A204.1 (cell line): ENCODE data around the gene SORCS2.

Experiments used
- FAIRE-seq: peaks from 2 replicates; lab custom pipeline; 2012; peaks lifted over from hg19 to GRCh38; lab: Jason Lieb, UNC

Gene SORCS2

DNA sequence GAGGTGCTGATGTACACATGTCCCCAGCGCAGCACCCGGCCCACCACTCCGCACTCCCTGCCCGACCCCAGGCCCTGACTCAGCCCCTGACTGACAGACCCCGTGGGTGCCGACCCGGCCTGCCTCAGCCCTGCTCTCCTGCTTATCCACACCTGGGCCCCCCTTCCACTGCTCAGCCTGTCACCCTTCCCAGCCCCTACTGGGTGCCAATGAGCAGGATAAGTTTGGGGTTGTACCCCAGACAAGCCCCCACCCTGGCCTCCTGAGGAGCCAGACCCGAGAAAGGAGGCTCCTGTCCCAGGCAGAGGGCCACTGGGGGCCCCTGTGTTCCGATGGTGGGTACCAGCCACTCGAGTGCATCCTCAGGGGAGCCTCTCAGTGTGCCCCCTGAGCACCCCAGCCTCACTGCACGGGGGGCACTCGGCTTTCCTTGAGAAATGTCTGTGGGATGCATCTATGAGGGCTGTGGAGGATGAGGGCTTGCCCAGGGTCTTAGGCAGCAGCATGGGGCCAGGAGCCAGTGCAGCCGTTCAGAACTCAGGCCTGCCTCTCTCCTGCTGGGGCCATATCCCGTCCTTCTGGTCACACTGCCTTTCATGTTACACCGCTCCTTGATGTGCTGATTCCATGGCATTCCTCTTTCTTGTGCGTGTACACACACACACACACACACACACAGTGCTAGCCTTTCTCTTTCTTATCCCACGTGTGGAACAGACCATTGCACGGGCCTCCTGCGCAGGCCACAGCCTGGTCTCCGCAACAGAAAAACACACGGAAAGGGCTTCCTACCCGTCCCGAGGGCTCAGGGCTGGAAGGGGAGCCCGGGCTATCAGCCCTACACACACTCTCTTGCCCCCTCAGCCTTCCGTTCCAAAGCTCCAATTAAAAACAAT lies 462.5 kb downstream of the SORCS2 start:
- no peak for FAIRE-seq

GRCh38 chr4:7655511-7656243 lies 463.3 kb downstream of the SORCS2 start:
- no peak for FAIRE-seq

GRCh38 chr4:7656244-7656800 lies 464.0 kb downstream of the SORCS2 start:
- no peak for FAIRE-seq

- FAIRE-seq: no peak
These were observed 465.4 kb downstream of the SORCS2 start for GRCh38 chr4:7657545-7658297.

DNA sequence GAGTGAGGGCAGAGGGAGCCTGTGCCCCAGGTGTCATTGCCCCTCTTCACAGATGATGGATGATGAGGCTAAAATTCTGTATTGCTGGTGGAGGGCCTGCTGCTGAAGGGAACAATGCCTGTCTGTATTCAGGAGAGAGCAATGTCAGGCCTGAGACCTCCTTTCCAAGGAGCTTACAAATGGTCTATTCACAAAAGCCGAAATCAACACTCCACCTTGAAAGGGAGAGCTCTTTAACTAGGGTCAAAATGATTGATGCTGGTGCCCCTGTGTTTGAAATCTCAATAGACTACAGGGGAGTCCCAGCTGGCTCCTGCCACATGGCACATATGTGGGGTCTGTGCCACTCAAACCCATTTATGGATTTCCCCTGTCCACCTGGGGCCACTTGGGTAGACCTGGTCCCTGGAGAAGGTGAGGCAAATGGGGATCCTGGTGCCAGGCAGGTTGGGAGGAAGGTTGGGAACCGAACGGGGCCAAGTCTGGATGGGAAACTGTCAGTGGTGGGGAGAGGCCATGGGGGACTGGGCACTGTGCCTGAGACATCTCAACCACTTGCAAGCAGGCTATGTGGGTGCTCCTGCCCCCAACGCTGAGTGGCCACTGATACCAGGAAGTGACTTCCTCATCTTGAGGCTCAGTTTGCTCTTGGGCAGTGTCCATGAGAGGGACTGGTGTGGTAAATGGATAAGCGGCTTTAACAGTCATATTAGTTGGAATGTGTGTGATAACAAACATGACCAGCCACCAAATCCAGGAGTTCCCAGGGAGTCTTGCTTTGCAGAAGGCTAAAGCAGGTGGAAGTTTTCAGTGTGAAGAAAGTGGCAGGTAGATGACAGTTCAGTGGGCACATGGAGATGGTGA lies 466.2 kb downstream of the SORCS2 start:
- FAIRE-seq: no peak

- no peak for FAIRE-seq
These were observed 467.3 kb downstream of the SORCS2 start for GRCh38 chr4:7659429-7660175.

GRCh38 chr4:7660176-7661039 lies 468.1 kb downstream of the SORCS2 start:
- no peak for FAIRE-seq

DNA sequence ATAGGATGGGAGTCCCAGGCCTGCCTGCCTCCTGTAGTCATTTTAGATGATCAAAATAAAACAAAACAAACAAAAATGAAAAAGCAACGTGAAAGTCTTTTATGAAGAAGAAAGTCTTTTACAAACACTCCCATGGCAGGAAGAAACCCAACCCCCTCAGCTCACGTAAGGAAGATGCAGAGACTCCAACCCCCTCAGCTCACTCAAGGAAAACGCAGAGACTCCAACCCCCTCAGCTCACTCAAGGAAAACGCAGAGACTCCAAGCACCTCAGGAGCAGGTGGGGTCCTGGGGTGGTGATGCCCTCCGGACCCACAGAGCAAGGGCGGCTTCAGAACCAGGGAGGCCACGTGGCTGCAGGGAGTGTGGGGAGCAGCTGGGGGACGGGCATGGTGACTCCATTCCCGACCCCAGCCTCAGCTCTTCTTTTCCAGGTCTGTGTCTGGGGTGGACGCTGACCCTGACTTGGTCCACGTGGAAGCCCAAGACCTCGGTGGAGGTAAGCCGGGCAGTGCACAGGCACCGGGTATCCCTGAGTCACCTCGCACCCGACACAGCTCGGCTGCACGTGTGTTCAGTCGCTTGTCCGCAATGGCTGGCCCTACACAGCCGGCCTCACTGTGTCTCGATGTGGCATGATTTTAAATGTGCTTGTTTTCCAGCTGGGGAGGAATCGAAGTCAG lies 468.9 kb downstream of the SORCS2 start:
- FAIRE-seq: no peak

DNA sequence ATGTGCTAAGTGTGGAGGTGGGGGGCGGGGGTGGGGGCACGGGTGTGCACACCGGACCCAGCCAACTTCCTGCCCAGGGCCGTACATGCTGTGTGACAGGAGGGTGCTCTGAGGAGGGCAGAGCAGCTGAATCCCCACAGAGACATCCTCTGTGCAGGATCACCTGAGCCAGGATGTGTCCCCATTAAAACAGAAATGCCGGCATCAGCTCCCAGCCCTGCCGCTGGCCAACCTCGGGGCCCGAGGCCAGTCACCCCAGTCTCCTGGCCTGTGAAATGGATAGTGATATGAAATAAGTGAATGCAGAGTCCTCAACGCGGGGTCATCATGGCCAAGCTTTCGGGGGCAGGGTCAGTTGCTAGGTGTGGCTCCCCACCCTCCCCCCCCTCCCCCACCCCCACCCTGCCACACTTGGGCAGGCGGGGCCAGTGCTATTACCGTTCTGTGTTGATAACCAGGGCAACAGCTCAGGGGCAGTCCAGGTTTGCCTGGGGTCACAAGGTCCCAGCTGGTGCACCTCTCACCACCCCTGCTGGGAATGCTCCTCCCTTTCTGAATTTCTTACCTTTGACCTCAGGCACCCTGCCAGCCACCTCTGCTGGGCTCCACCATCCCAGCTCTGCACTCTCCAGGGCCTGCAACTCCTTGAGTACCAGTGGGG lies 469.6 kb downstream of the SORCS2 start:
- FAIRE-seq: no peak

- no peak for FAIRE-seq
These were observed 470.1 kb downstream of the SORCS2 start for GRCh38 chr4:7662507-7662846.

DNA sequence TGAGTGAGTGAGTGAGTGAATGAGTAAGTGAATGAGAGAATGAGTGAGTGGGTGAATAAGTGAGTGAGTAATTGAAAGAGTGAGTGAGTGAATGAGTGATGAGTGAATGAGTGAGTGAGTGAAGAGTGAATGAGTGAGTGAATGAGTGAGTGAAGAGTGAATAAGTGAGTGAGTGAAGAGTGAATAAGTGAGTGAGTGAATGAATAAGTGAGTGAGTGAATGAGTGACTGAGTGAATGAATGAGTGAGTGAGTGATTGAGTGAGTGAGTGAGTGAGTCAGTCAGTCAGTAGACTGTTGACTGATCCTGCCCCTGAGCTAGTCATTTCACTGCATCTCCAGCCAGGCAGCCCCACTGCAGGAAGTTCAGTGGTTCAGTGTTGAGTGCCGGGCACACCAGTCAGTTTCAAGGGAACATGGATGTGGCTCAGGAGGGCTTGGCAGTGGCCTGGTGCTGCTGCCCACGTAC lies 470.8 kb downstream of the SORCS2 start:
- no peak for FAIRE-seq

- no peak for FAIRE-seq
These were observed 471.8 kb downstream of the SORCS2 start for GRCh38 chr4:7664106-7664505.

GRCh38 chr4:7665321-7665720 lies 473.0 kb downstream of the SORCS2 start:
- FAIRE-seq: no peak

GRCh38 chr4:7666011-7666410 lies 473.7 kb downstream of the SORCS2 start:
- FAIRE-seq: no peak

GRCh38 chr4:7666744-7667143 lies 474.4 kb downstream of the SORCS2 start:
- no peak for FAIRE-seq

GRCh38 chr4:7668271-7668670 lies 475.9 kb downstream of the SORCS2 start:
- no peak for FAIRE-seq

GRCh38 chr4:7668826-7669225 lies 476.5 kb downstream of the SORCS2 start:
- FAIRE-seq: no peak

GRCh38 chr4:7672601-7673000 lies 480.3 kb downstream of the SORCS2 start:
- no peak for FAIRE-seq

DNA sequence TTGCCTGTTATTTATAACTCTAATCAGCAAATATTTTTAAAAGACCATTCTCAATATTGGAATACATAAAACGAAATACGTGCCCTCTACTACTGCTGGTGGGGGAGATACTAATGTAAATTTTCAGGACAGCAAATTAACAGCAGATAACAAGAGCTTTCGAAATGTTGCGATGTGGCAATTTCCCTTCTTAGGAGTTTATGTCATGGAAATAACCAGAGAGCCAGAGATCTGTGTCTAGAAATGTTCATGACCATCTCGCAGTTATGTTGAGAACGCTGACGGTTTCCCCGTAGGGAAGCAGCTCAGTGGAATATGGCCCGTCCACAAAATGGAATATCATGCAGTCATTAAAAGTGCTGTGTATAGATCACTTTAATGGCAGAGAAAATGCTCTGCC lies 480.8 kb downstream of the SORCS2 start:
- FAIRE-seq: no peak
